Activated CD4-positive, alpha-beta memory T cell treated with anti-CD3 and anti-CD28 coated beads, Interleukin-2, amount 10 ng/mL, durations not matched to agents 7 days and 5 days (primary cell): Measurements from ENCODE around the gene MUC5B. TPM values are rescaled to one million over a fixed set of nuclear protein-coding genes. Genes with fewer than 3 reads are reported as not detected.

ENCODE experiments used
- CTCF ChIA-PET: fragments of 350-600 bp; sonication (Branson Sonifier 250); formaldehyde crosslinking; loops from one replicate; lab custom pipeline; 2021; ENCODE audit warnings: antibody characterized with exemption, inconsistent platforms; lab: Charles Lee
- POLR2A ChIA-PET: fragments of 350-600 bp; sonication (Branson Sonifier 250); formaldehyde crosslinking; loops from one replicate; lab custom pipeline; 2021; ENCODE audit warnings: antibody characterized with exemption; lab: Charles Lee
- DNase-seq: peaks from one replicate; pipeline ENCODE4 v3.0.0-alpha.2; 2020
- H3K27ac Mint-ChIP-seq: one replicate; pipeline ENCODE4 v1.8.0; 2021; ENCODE audit warnings: mild to moderate bottlenecking, mixed read lengths
- H3K27me3 Mint-ChIP-seq: one replicate; pipeline ENCODE4 v1.8.0; 2021; ENCODE audit warnings: mixed read lengths
- H3K36me3 Mint-ChIP-seq: one replicate; pipeline ENCODE4 v1.8.0; 2021; ENCODE audit warnings: low read depth, mixed read lengths
- H3K4me1 Mint-ChIP-seq: one replicate; pipeline ENCODE4 v1.8.0; 2021; ENCODE audit warnings: mixed read lengths
- H3K4me3 Mint-ChIP-seq: one replicate; pipeline ENCODE4 v1.8.0; 2021; ENCODE audit warnings: mild to moderate bottlenecking, mixed read lengths
- H3K9me3 Mint-ChIP-seq: one replicate; pipeline ENCODE4 v1.8.0; 2021; ENCODE audit warnings: mixed read lengths
- total RNA-seq, 2 experiments: library from RNA; stranded (reverse); gene quantifications; one replicate each; pipeline ENCODE4 v1.2.3, GENCODE V29; 2021

MUC5B gene
- total RNA-seq, 2 experiments from 2014 or later = not detected

DNA sequence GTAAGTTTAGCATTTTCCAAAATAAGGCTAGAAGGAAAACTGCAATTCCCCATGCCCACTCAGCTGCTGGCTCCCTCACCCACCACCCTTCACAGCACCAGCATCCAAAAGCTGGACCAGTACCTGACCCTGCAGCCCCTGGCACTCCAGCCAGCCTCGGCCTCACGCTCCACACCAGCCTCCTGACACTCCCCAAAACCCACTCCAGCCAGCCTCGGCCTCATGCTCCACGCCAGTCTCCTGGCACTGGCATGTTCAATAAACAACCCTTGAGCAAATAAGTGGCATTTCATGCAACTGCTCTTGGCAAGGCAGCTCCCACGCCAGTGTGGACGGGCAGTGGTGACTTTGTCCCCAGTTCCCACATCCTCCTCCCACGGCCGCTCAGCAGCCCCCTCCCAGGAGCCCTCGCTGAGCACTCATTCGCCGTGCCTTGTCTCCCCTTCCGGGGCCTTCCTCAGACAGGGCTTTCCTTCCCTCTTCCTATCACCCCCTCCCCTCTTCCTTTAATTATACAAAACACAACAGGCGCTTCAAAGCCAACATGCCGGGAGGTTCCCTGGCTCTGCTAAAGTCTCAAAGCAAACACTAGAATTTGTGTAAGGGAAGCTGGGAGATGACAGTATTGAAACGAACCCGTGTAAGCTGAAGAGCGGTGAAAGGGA, 79.7 kb downstream of the MUC5B start:
- no peak overlapping the region for H3K4me3 Mint-ChIP-seq
- H3K36me3 Mint-ChIP-seq = no peaks in the 10 kb centered on the region
- peaks cover 7% of the 10 kb centered on the region for H3K4me1 Mint-ChIP-seq
- DNase-seq = no peak
- no peak overlapping the region for H3K27ac Mint-ChIP-seq
- H3K9me3 Mint-ChIP-seq = no peaks in the 10 kb centered on the region
- H3K27me3 Mint-ChIP-seq = no peaks in the 10 kb centered on the region
- POLR2A ChIA-PET = no interaction called here
- CTCF ChIA-PET = no interaction called here

DNA sequence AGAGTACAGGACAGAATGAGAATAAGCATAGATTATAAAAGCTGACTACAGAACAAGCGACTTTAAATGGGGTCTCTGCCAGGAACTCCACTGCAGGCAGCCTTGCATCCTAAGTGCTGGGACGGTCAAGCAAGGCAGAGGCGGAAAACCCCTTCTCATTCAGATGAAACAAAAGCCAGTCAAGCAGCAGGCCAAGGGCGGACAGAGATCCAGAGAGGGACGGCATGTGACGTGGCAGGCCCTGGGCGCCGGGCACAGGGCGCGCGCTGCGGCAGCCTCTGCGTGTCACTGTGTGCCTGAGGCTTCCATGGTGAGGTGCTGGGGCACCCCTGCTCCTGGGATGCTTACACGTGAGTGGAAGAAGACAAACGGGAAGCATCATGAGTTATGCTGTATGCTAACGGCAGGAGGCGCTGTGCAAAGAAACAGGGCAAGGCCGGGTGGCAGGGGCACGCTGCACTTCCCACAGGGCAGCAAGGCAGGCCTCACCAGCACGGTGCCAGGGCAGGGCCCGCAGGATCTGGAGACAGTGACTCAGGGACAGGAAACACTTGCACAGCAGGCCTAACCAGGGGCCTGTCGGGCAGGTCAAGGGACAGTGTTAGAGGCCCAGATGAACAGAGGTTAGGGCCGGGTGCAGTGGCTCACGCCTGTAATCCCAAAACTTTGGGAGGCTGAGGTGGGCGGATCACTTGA, 80.4 kb downstream of the MUC5B start:
- no peak overlapping the region for H3K4me3 Mint-ChIP-seq
- H3K27ac Mint-ChIP-seq = no peak overlapping the region
- CTCF ChIA-PET = no interaction called here
- POLR2A ChIA-PET = no interaction called here
- no peak for DNase-seq
- no peaks in the 10 kb centered on the region for H3K27me3 Mint-ChIP-seq
- peaks cover 14% of the 10 kb centered on the region for H3K4me1 Mint-ChIP-seq
- H3K9me3 Mint-ChIP-seq = no peaks in the 10 kb centered on the region
- peaks cover 3% of the 10 kb centered on the region for H3K36me3 Mint-ChIP-seq

DNA sequence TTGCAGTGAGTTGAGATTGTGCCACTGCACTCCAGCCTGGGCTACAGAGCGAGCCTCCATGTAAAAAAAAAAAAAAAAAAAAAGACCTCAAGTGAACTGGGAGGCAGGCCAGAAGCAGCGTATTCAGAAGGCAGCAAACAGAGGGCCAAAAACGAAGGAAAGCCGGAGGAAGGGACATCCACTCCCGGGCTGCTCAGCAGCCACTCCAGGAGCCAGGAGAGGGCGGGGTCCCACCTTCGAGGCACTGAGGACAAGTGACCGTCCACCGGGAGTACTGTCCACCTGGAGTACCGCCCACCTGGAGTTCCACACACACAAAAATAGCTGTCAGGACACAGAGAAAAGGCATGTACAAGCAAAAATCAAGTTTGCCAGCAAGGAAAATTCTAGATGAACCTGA, 81.1 kb downstream of the MUC5B start:
- peaks cover 4% of the 10 kb centered on the region for H3K36me3 Mint-ChIP-seq
- H3K4me1 Mint-ChIP-seq = peaks cover 17% of the 10 kb centered on the region
- no peak overlapping the region for H3K4me3 Mint-ChIP-seq
- POLR2A ChIA-PET = no interaction called here
- H3K27me3 Mint-ChIP-seq = no peaks in the 10 kb centered on the region
- CTCF ChIA-PET = no interaction called here
- DNase-seq = no peak
- H3K9me3 Mint-ChIP-seq = no peaks in the 10 kb centered on the region
- H3K27ac Mint-ChIP-seq = no peak overlapping the region

DNA sequence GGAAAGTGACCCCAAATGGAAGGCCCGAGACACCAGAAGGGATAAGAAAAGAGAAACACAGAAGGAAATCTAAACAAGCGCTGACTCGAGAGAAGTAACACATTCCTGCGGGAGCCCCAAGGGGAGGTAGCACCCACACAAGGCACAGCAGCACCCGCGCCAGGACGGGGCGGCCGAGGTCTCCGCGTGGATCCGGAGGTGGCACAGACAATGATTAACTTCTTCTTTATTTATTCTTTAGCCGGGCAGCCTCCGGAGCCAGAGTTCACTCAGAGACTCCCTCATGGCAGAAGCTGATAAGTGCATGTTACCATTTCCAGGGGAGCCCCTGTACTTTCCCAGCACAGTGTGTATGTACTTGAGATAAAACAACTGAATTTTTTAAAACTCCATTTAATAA, 81.5 kb downstream of the MUC5B start:
- no peak for DNase-seq
- H3K4me3 Mint-ChIP-seq = no peak overlapping the region
- no peaks in the 10 kb centered on the region for H3K9me3 Mint-ChIP-seq
- peaks cover 4% of the 10 kb centered on the region for H3K36me3 Mint-ChIP-seq
- no peaks in the 10 kb centered on the region for H3K27me3 Mint-ChIP-seq
- peaks cover 17% of the 10 kb centered on the region for H3K4me1 Mint-ChIP-seq
- CTCF ChIA-PET = no interaction called here
- H3K27ac Mint-ChIP-seq = no peak overlapping the region
- POLR2A ChIA-PET = no interaction called here

DNA sequence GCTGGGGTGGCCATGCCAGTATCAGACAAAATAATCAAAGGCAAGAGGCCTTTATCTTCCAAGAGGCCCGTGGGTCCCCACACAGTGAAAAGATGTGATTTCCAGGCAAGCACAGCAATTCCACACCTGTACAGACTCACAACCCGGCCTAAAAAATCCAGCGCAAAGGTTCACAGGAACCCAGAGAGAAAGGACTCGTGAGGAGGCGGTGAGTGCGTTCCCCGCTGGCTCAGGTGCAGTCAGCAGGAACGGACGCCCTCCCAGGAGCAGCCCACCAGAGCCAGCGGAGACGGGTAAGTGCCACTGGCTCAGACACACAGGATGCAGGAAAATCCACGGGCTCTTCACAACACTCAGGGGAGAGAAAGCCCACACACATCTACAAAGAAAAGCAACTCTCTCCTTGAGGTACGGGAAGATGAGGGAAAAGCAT, 82.2 kb downstream of the MUC5B start:
- DNase-seq = no peak
- POLR2A ChIA-PET = no interaction called here
- H3K27me3 Mint-ChIP-seq = no peaks in the 10 kb centered on the region
- peaks cover 4% of the 10 kb centered on the region for H3K36me3 Mint-ChIP-seq
- no peak overlapping the region for H3K27ac Mint-ChIP-seq
- no peak overlapping the region for H3K4me3 Mint-ChIP-seq
- H3K9me3 Mint-ChIP-seq = no peaks in the 10 kb centered on the region
- CTCF ChIA-PET = no interaction called here
- H3K4me1 Mint-ChIP-seq = peaks cover 17% of the 10 kb centered on the region

DNA sequence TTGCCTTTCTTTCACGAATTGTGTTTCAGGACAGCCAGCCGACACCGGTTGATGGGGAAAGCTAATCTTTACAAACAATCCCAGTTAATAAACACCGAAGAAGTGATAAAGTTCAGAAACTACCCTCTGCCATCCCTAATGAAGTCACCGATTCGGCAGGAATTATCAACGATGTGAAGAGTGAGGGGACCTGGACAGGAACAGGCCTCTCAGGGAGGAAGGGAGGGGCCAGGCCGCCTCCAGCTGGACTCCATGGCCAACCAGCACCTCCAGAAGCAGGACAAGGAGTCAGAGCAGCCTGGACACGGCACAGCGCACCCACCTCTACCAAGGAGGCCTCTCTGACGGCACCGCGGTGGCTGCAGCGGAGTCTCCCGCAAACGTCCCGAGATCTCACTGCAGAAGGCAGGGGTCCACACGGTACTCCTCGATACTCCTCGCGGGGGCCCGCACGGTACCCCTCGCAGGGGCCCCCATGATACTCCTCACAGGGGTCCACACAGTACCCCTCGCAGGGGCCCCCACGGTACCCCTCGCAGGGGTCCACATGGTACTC, 82.7 kb downstream of the MUC5B start:
- Mint-ChIP-seq H3K36me3 (peaks cover 7% of the 10 kb centered on the region), H3K4me3 (no peak overlapping the region), H3K27ac (no peak overlapping the region), H3K27me3 (no peaks in the 10 kb centered on the region), H3K4me1 (peaks cover 21% of the 10 kb centered on the region), H3K9me3 (no peaks in the 10 kb centered on the region)
- DNase-seq = no peak
- ChIA-PET CTCF (no interaction called here), POLR2A (no interaction called here)

DNA sequence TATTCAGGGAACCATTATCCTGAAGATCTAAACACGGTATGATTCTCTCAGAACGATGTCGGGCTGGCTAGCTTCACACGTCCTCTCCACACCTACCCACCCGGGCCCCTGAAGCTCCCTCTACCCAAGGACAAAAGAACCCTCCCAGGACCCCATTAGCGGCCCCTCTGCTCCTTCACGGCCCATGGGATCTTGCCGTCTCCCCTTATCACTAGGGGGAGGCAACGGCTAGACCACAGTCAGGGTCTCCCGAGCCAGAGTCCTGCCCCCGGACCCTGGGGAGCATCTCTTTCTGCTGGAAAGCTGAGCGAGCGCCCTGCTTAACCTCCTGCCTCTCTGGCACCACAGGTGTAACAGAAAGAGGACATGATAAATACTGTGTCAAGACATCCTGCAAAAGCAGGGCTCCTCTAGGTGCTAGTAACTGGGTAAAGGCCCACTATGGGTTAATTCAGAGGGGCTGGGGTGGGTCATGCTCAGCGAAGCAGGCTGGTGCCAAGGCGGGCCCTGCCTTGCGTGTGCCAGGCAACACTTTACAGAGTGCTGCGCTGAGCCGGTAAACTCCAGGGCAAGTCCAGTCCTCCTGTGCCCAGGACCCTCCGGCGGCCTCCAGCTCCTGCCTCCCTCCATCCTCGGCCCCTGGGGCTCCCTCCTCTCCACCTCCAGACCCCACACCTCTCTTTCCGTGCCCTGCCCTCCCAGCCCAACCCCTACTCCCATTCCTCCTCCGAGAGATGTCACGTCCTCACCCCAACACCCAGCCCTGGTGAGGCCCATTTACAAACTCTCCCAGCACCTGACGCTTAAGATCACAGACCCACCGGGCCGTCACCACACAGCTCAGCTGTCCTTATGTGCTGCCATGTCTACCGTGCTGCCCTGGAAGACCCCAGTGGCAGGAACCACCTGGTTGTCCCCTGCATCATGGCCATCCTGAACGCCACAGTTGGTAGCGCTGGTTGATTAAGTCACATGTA, 83.6 kb downstream of the MUC5B start:
- H3K36me3 Mint-ChIP-seq = peaks cover 13% of the 10 kb centered on the region
- no peak for DNase-seq
- H3K4me1 Mint-ChIP-seq = peaks cover 30% of the 10 kb centered on the region
- peaks cover 3% of the 10 kb centered on the region for H3K9me3 Mint-ChIP-seq
- ChIA-PET POLR2A (no interaction called here), CTCF (no interaction called here)
- peaks cover 3% of the 10 kb centered on the region for H3K27me3 Mint-ChIP-seq
- H3K27ac Mint-ChIP-seq = no peak overlapping the region
- no peak overlapping the region for H3K4me3 Mint-ChIP-seq

DNA sequence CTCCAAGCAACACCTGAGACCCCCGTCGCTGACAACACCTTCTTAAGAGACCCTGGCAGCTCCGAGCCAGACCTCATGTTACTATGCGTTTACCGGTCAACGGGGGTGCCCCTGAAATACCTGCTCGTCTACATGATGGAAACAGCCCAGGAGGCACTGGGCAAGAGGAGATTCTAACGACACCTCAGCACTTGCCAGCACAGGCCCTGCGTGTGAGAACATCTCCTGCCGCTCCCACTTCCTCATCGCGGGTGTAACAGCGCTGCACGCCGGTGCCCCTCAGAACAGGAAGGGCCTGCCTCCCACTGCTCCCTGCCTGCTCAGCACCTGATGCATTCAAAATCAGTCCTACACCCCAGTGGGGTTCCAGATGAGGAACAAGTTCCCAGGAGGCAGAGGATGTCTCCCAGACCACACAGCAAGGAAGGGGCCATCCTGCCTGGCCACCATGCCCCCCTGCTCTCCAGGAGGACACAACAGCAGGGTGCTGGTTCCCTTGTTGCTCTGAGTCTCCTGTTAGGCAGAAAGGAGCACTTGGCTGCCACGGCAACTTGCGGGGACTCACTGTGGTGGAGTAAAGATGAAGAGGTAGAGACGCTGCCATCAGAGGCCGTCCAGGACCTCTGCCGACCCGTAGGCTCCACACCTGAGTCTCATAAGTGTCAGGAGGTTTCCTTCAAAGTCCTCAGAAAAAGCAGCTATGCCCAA, 84.5 kb downstream of the MUC5B start:
- no peak overlapping the region for H3K27ac Mint-ChIP-seq
- DNase-seq = no peak
- peaks cover 9% of the 10 kb centered on the region for H3K27me3 Mint-ChIP-seq
- no peak overlapping the region for H3K4me3 Mint-ChIP-seq
- peaks cover 31% of the 10 kb centered on the region for H3K4me1 Mint-ChIP-seq
- ChIA-PET POLR2A (no interaction called here), CTCF (no interaction called here)
- H3K9me3 Mint-ChIP-seq = peaks cover 10% of the 10 kb centered on the region
- H3K36me3 Mint-ChIP-seq = peaks cover 17% of the 10 kb centered on the region

DNA sequence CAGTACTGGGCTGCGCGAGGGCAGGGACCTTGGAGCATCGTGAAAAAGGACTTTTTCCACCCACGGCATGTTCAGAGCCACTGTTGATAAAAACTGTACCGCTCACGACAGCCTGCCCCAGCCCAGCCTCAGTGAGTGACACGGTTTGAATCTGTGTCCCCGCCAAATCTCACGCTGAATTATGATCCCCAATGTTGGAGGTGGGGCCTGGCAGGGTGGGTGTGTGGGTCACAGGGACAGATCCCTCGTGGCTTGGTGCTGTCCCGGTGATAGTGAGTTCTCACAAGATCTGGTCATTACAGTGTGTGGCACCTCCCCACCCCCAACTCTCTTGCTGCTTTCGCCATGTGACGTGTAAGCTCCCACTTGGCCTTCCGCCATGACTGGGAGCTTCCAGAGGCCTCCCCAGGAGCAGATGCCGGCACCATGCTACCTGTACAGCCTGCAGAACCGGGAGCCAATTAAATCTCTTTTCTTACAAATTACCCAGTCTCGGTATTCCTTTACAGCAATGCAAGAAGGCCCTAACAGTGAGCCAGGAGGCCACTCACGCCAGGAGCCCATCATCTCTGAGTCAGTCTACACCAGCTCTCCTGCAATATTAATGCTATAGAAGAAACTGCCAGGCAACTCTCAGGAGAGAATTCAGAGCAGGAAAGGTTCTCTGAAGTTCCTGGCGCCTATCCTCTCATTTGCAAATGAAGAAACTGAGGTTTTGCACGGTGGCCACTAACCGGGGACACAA, 85.3 kb downstream of the MUC5B start:
- peaks cover 31% of the 10 kb centered on the region for H3K4me1 Mint-ChIP-seq
- peak overlapping the region; percentile 69 for H3K4me3 Mint-ChIP-seq
- H3K27ac Mint-ChIP-seq = peak overlapping the region; percentile 31
- CTCF ChIA-PET = no interaction called here
- H3K9me3 Mint-ChIP-seq = peaks cover 10% of the 10 kb centered on the region
- peaks cover 17% of the 10 kb centered on the region for H3K36me3 Mint-ChIP-seq
- POLR2A ChIA-PET = interaction anchor here (0.8 to 3.5 kb wide), 4 partner anchors 11 to 995 kb away, joined by 3 to 16 read pairs (median 4); no protein-coding TSS in a partner anchor
- H3K27me3 Mint-ChIP-seq = peaks cover 13% of the 10 kb centered on the region
- no peak for DNase-seq

DNA sequence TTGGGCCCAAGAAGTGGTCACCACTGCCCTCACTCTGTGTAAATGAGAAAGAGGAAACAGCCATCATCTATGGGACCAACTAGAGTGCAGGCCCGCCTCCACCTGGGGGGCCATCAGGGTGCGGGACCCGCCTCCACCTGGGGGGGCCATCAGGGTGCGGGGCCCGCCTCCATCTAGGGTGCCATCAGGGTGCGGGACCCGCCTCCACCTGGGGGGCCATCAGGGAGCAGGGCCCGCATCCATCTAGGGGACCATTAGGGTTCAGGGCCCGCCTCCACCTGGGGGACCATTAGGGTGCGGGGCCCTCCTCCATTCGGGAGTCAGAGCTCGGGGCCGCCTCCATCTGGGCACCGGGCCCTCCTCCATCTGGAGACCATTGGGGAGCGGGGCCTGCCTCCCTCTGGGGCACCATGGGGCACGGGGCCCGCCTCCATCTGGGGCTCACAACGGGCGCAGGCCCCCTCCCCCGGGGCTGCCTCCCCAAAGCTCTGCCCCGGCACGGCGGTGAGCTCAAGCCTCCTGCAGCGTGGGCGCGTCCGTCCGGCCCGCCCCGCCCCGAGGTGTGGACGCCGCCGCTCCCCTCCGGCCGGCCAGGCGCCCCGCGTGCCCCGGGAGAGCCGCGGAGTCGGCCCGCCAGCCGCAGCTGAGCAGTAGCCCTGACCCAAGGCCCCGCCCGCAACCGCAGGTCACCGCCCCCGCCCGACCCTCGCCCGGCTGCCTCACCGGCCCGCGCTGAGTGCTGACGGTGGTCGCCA, 86.1 kb downstream of the MUC5B start:
- Mint-ChIP-seq H3K27me3 (peaks cover 19% of the 10 kb centered on the region), H3K36me3 (peaks cover 17% of the 10 kb centered on the region), H3K4me3 (peak overlapping the region; percentile 69), H3K4me1 (peaks cover 31% of the 10 kb centered on the region), H3K27ac (peak overlapping the region; percentile 31), H3K9me3 (peaks cover 10% of the 10 kb centered on the region)
- ChIA-PET CTCF (no interaction called here), POLR2A (interaction anchor here (0.8 to 3.6 kb wide), 10 partner anchors 10 to 994 kb away, joined by 3 to 18 read pairs (median 4); partner anchors contain the start of genes BRSK2 and CHID1)
- DNase-seq = no peak
